ENCODE data around the gene PITRM1.
"Not testable (repeated sequence)": the region's sequence is repeated elsewhere in the genome, so short reads cannot be mapped to it uniquely, and the experiment has no call there.

PITRM1 gene

GRCh38 chr10:3190817-3191216 is 18.2 kb upstream of the PITRM1 start:
- Mint-ChIP-seq H3K4me3 (no peak overlapping the region), H3K36me3 (ENCODE audit: low read depth) (no peaks in the 10 kb centered on the region), H3K9me3 (no peaks in the 10 kb centered on the region), H3K27me3 (ENCODE audit: low read depth) (peaks cover 8% of the 10 kb centered on the region), H3K27ac (no peak overlapping the region), H3K4me1 (peaks cover 28% of the 10 kb centered on the region)
- TF ChIP-seq, protein P1, sequence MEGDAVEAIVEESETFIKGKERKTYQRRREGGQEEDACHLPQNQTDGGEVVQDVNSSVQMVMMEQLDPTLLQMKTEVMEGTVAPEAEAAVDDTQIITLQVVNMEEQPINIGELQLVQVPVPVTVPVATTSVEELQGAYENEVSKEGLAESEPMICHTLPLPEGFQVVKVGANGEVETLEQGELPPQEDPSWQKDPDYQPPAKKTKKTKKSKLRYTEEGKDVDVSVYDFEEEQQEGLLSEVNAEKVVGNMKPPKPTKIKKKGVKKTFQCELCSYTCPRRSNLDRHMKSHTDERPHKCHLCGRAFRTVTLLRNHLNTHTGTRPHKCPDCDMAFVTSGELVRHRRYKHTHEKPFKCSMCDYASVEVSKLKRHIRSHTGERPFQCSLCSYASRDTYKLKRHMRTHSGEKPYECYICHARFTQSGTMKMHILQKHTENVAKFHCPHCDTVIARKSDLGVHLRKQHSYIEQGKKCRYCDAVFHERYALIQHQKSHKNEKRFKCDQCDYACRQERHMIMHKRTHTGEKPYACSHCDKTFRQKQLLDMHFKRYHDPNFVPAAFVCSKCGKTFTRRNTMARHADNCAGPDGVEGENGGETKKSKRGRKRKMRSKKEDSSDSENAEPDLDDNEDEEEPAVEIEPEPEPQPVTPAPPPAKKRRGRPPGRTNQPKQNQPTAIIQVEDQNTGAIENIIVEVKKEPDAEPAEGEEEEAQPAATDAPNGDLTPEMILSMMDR (IDR thresholded peaks at IDR 0.05; ENCODE audit: unreplicated experiment in 3 of 3): no peak

DNA sequence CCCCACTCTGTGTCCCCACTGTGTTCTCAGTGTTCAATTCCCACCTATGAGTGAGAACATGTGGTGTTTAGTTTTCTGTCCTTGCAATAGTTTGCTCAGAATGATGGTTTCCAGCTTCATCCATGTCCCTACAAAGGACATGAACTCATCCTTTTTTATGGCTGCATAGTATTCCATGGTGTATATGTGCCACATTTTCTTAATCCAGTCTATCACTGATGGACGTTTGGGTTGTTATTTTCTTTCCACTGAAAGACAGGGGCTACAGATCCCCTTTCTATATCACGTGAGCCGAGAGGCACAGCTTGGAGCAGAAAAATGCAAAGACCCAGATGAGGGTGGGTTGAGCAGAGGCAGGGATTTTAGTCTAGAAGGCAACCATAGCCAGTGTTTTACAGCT is 14.6 kb upstream of the PITRM1 start:
- not testable (repeated sequence) for H3K36me3 Mint-ChIP-seq (ENCODE audit: low read depth); H3K4me3 Mint-ChIP-seq; H3K27me3 Mint-ChIP-seq (ENCODE audit: low read depth); H3K9me3 Mint-ChIP-seq; H3K27ac Mint-ChIP-seq; H3K4me1 Mint-ChIP-seq

DNA sequence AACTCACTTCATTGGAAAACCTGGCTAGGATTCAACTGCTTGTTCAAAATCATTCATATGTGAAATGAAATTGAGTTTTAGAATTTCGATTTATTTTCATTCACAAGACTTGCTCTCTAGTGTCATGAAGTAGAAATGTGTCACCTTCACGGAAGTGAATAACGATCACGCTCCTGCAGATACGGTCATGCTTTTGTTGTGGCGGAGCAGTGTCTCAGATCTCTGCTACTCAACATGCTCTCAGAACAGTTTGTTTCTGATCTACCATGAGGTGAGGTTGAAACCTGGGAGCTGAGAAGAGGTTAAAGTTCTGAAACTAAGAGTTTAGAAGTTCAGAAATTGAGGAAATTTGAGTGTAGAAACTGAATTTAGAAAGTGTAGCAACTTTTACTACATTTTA is 13.8 kb upstream of the PITRM1 start:
- H3K9me3 Mint-ChIP-seq: peaks cover 3% of the 10 kb centered on the region
- TF ChIP-seq, protein P1 (IDR thresholded peaks at IDR 0.05; ENCODE audit: unreplicated experiment in 3 of 3): no peak

GRCh38 chr10:3185386-3185785 is 12.8 kb upstream of the PITRM1 start:
- Mint-ChIP-seq H3K36me3 (ENCODE audit: low read depth) (no peaks in the 10 kb centered on the region), H3K27me3 (ENCODE audit: low read depth) (peaks cover 10% of the 10 kb centered on the region), H3K27ac (no peak overlapping the region), H3K9me3 (peaks cover 3% of the 10 kb centered on the region), H3K4me3 (no peak overlapping the region), H3K4me1 (no peaks in the 10 kb centered on the region)
- TF ChIP-seq, protein P1 (IDR thresholded peaks at IDR 0.05; ENCODE audit: unreplicated experiment in 3 of 3): no peak

More for the DNA sequence above, 13.8 kb upstream of the PITRM1 start:
- Mint-ChIP-seq H3K36me3 (ENCODE audit: low read depth) (no peaks in the 10 kb centered on the region), H3K27me3 (ENCODE audit: low read depth) (peaks cover 10% of the 10 kb centered on the region), H3K4me3 (no peak overlapping the region), H3K27ac (no peak overlapping the region), H3K4me1 (no peaks in the 10 kb centered on the region)

GRCh38 chr10:3180355-3181025 is 7.9 kb upstream of the PITRM1 start:
- no peak overlapping the region for H3K27ac Mint-ChIP-seq
- H3K36me3 Mint-ChIP-seq (ENCODE audit: low read depth): no peaks in the 10 kb centered on the region
- TF ChIP-seq, protein P1 (IDR thresholded peaks at IDR 0.05; ENCODE audit: unreplicated experiment in 3 of 3): no peak
- no peaks in the 10 kb centered on the region for H3K4me1 Mint-ChIP-seq
- peaks cover 5% of the 10 kb centered on the region for H3K27me3 Mint-ChIP-seq (ENCODE audit: low read depth)
- H3K9me3 Mint-ChIP-seq: peaks cover 7% of the 10 kb centered on the region
- H3K4me3 Mint-ChIP-seq: no peak overlapping the region

DNA sequence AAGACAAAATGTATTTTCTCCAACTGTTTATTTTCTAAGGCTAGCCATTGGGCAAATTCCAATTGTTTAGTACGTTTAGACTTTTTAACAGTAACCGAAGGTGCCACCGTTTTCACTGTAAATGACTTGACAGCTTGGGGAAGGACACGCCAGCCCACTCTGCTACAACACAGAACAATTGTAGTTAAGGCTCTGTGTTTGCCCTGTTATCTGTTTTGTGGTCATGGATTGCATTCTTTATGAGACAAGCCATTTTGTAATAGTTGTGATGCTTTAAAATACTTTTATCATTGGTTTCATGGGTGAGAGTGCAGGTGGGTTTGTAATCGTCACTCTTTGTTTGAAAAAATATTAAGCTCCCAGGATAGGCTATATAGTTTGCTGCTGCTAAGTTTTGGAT is 6.6 kb upstream of the PITRM1 start:
- TF ChIP-seq, protein P1 (IDR thresholded peaks at IDR 0.05; ENCODE audit: unreplicated experiment in 3 of 3): no peak
- Mint-ChIP-seq H3K4me3 (no peak overlapping the region), H3K27ac (no peak overlapping the region), H3K27me3 (ENCODE audit: low read depth) (peaks cover 8% of the 10 kb centered on the region), H3K36me3 (ENCODE audit: low read depth) (no peaks in the 10 kb centered on the region), H3K9me3 (peaks cover 3% of the 10 kb centered on the region), H3K4me1 (no peaks in the 10 kb centered on the region)
